CD4-positive, alpha-beta T cell treated with Interleukin-15 for 1 hour (primary cell): ENCODE data around the gene PI4KA.

Source experiments
- DNase-seq: peaks from one replicate; pipeline ENCODE4 v3.0.0-alpha.2; 2020

PI4KA gene

GRCh38 chr22:20792221-20792965 is 66.2 kb downstream of the PI4KA start:
- no peak for DNase-seq

GRCh38 chr22:20788627-20789344 is 69.8 kb downstream of the PI4KA start:
- no peak for DNase-seq

- no peak for DNase-seq
Measured at GRCh38 chr22:20787746-20788626, 70.6 kb downstream of the PI4KA start.

- DNase-seq: no peak
Measured at GRCh38 chr22:20787223-20787622, 71.4 kb downstream of the PI4KA start.

GRCh38 chr22:20786536-20786979 is 72.1 kb downstream of the PI4KA start:
- DNase-seq: no peak

GRCh38 chr22:20786048-20786447 is 72.6 kb downstream of the PI4KA start:
- DNase-seq: no peak

- no peak for DNase-seq
Measured at GRCh38 chr22:20785415-20785814, 73.2 kb downstream of the PI4KA start.

GRCh38 chr22:20783844-20784723 is 74.5 kb downstream of the PI4KA start:
- DNase-seq: peak; percentile 26

- no peak for DNase-seq
Measured at GRCh38 chr22:20783300-20783673, 75.3 kb downstream of the PI4KA start.

- no peak for DNase-seq
Measured at GRCh38 chr22:20782596-20783299, 75.9 kb downstream of the PI4KA start.

- DNase-seq: no peak
Measured at GRCh38 chr22:20782083-20782482, 76.5 kb downstream of the PI4KA start.

- no peak for DNase-seq
Measured at GRCh38 chr22:20781272-20781990, 77.2 kb downstream of the PI4KA start.

- DNase-seq: no peak
Measured at GRCh38 chr22:20779818-20780158, 78.8 kb downstream of the PI4KA start.

- DNase-seq: no peak
Measured at GRCh38 chr22:20779014-20779817, 79.4 kb downstream of the PI4KA start.

- DNase-seq: no peak
Measured at GRCh38 chr22:20777420-20778177, 81.0 kb downstream of the PI4KA start.

- no peak for DNase-seq
Measured at GRCh38 chr22:20776624-20777405, 81.8 kb downstream of the PI4KA start.

- no peak for DNase-seq
Measured at GRCh38 chr22:20775342-20775895, 83.2 kb downstream of the PI4KA start.

- DNase-seq: no peak
Measured at GRCh38 chr22:20774882-20775281, 83.7 kb downstream of the PI4KA start.
